Measurements from ENCODE around the gene LDB3.

The LDB3 gene

GRCh38 chr10:86665218-86665607 lies 3.1 kb upstream of the LDB3 start:
- DNase-seq, result no peak

GRCh38 chr10:86665868-86666267 lies 2.4 kb upstream of the LDB3 start:
- DNase-seq, result no peak

- no peak for DNase-seq
Measured at GRCh38 chr10:86666538-86666937, 1.8 kb upstream of the LDB3 start.

DNA sequence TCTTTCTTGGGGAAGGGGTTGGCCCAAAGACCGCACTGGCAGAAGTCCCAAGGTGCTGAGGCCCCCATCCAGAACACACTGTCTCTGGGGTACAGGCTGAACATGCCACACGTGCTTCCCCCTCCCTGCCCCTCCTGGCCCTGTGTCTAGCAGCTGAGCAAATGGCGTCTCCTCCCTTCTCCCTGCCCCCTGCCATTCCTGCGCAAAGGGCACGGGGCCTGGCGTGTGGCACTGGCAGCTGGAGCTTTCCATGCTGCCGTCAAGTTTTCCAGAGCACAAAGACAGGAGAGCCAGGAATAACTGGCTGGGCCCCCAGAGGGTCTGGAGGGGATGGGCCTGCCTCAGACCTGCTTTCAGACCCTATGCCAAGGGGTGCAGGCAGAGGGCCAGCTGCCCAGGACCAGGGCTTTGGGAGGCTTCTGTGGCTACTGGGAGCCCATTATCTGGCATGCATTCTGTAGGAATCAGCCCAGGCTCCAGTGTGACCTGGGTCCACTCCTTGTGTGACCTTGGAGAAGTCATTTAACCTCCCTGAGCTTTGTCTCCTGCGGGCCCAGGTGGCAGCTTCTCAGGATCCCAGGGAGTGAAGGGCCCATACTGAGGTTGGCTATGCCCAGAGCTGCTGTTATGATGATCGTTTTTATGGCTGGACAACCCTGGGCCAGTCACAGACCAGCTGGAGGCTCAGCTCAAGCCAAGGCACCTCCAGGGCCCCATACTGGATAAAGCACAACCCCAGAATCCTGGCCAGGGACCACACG lies 710 bp upstream of the LDB3 start:
- no peak for DNase-seq

DNA sequence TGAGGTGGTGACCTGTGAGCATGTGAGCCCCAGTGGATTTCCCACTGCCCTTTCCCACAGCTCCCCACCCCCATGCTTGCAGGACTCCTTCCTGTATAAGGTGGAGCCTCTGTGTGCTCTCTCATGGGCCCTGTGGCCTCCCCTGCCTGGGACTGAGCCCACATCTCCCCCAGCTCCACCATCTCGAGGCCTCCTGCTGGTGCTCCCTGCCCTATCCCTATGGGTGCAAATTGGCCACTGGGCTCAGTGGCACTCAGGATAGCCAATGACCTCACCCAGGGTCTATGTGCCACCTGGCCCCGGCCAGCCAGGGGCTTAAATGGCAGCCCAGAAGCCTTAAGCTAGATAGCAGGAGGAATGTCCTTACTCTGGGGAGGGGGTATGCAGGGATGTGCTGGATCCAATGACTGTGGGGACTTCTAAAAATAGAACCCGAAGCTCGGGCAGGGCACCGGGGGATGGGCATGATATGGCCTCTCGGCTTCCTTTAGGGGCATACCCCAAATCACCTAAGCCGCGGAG lies 2.0 kb downstream of the LDB3 start:
- no peak for DNase-seq

GRCh38 chr10:86670876-86671275 lies 2.6 kb downstream of the LDB3 start:
- DNase-seq, result no peak

- DNase-seq, result no peak
Measured at GRCh38 chr10:86671419-86671818, 3.1 kb downstream of the LDB3 start.

GRCh38 chr10:86671985-86672710 lies 3.8 kb downstream of the LDB3 start:
- no peak for DNase-seq

DNA sequence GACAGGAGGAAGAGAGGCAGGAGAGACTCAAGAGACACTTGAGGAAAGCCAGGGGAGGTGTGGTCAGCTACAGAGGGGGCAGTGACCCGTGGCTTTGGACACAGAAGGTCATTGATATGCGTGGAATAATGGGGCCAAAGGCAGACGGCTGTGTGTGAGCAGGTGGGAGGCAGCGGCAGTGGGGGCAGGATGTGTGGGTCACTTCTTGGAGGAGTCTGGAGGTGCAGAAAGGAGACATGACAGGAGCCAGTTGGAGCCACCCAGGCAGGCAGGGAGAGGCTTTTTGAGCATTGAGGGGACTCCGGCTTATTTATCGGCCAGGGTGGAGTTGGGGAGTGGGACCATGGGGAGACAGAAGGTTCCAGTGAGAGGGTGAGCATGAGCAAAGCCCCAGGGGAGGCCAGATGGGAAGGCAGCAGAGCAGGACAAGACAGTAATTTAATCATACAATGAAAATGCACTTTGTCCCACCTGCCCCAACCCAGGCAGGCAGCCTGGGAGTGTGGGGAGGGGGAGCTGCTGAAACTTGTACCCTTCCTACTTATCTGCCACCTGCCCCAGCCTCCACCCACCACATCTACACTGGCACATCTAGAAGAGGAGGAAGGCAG lies 5.0 kb downstream of the LDB3 start:
- DNase-seq, result no peak

DNA sequence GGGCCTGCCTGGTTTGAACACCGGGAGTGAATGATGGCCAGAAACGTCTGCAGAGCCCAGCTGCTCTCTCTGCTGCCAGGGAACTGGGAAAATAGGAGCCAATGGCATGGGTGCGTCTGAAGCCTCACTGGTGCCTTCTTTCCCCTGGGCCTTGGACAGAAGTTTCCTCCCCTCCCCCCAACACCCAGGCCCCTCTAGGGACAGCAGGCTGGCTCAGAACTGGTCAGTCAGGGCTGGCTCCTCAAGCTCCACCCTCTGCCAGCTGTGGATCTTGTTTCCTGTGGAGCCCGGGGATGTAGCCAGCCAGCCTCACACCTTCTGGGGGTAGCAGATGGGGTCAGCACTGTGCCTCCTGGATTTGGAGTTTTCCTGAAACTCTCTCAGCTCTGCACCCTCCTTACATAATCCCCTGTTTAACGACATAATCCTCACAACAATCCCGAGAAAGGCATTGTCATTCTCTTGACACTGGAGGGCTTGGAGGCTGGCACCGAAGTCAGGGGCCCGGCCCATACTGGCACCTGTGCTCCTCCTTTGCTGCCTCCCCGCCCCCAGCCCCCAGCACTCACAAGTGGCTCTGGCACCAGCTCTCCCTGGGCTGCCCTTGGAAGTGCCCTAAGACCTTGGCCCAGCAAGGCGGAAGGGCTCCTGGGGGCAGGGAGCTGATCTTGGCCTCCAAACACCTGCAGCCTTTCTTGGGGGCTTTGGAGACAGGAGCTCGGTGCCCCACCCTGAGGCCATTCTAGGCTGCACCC lies 5.7 kb downstream of the LDB3 start:
- DNase-seq, result no peak

DNA sequence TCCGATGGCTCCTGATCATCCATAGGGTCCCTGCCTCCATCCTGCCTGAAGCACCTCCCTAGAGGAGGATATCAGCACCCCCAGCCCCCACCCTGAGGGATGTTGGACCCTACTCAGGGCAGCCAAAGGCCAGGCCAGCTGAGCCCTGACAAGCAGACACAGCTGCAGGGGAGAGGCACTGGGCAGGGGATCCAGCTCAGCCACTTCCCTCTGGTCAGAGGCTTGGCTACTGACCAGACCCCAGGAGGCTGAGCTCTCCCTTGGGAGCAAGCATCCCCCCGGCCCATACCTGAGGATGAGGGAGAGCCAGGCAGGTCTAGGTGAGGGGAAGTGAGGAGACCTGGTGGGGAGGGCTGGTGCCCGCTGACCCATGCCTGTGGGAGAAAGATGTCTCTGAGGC lies 6.6 kb downstream of the LDB3 start:
- no peak for DNase-seq

GRCh38 chr10:86677374-86677773 lies 9.1 kb downstream of the LDB3 start:
- no peak for DNase-seq

- DNase-seq, result no peak
Measured at GRCh38 chr10:86678999-86679792, 10.9 kb downstream of the LDB3 start.

DNA sequence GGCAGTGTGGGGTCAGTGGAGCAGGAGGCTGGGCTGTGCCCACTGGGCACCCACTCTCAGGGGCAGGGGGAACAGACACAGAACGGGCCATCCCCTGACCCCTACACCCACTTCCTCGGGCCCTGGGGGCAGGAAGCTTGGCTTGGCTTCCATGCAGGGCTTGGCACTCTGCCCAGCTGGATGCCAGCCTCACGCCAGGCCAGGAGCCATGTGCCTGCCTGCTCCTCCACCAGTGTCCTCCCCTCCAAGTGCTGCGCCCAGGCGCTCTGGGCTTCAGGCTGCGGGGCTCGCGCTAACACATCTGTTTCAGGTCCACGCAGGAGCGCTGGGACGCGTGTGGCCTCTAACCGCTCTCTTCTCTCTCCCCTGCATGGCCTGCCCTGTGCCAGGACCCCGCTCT lies 12.7 kb downstream of the LDB3 start:
- no peak for DNase-seq

- no peak for DNase-seq
Measured at GRCh38 chr10:86681722-86682386, 13.5 kb downstream of the LDB3 start.

- DNase-seq, result no peak
Measured at GRCh38 chr10:86682675-86683074, 14.4 kb downstream of the LDB3 start.

- no peak for DNase-seq
Measured at GRCh38 chr10:86684331-86685097, 16.2 kb downstream of the LDB3 start.

- DNase-seq, result no peak
Measured at GRCh38 chr10:86685416-86685815, 17.1 kb downstream of the LDB3 start.

GRCh38 chr10:86685893-86686632 lies 17.8 kb downstream of the LDB3 start:
- no peak for DNase-seq

GRCh38 chr10:86686972-86687371 lies 18.7 kb downstream of the LDB3 start:
- DNase-seq, result no peak

Data from activated CD4-positive, alpha-beta T cell treated with anti-CD3 and anti-CD28 coated beads, Interleukin-2, amount 50 U/mL, for 16 hours (primary cell).